Keratinocyte (primary cell): Measurements from ENCODE around the gene CANT1.

Source experiments
- CTCF ChIP-seq, 3 experiments: IDR thresholded peaks in 1 of 3; conservative IDR thresholded peaks in 1 of 3; optimal IDR thresholded peaks in 1 of 3; 2 replicates in 2 of 3; 3 replicates in 1 of 3; pipeline versions ENCODE3 to v1.5.1; 2011; ENCODE audit warnings: low read length in 3 of 3, mild to moderate bottlenecking in 3 of 3, moderate library complexity in 2 of 3, control low read depth in 1 of 3, inconsistent platforms in 1 of 3; ENCODE audit not compliant: insufficient read depth in 2 of 3; ENCODE audit errors: extremely low read depth in 1 of 3
- EZH2 ChIP-seq: IDR thresholded peaks from one replicate; pipeline ENCODE4 v1.6.1; 2012; ENCODE audit warnings: inconsistent platforms, mild to moderate bottlenecking, low read length, moderate library complexity

DNA sequence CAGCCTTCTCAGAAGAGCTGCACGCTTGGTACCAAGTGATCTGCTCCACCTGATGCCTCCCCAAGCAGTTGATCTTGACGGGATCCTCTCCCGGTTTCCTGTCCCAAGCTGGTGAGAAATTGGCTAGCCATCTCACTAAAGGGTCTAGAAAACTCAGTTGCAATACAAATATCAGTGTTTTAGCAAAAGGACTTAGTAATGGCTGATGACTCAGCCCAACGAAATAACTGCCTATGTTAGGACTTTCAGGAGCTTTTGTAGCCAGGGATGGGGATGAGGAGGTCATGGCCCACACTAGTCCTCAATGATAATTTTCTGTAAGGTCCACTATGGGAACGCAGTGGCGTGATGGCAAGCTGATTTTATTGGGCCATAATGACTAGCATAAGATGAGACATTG is 41.7 kb upstream of the CANT1 start:
- no peak for TF ChIP-seq EZH2
- no peak for TF ChIP-seq CTCF (optimal IDR thresholded peaks at IDR 0.05 in 1 of 3, IDR thresholded peaks at IDR 0.05 in 1 of 3, conservative IDR thresholded peaks at IDR 0.05 in 1 of 3; ENCODE audit: extremely low read depth in 1 of 3, insufficient read depth in 2 of 3, low read length in 3 of 3)
